Brain pericyte (primary cell): ENCODE measurements around the gene TGFBR3.
A peak's percentile ranks its signal among the peaks of the same experiment; 100 is the strongest.

Experiments used
- DNase-seq: peaks from one replicate; pipeline ENCODE4 v3.0.0-alpha.2; 2012; ENCODE audit warnings: low read depth, low spot score

TGFBR3 gene

GRCh38 chr1:91651243-91651642, 234.7 kb downstream of the TGFBR3 start:
- DNase-seq, result no peak

- peak; percentile 82 for DNase-seq
These were observed 235.2 kb downstream of the TGFBR3 start for GRCh38 chr1:91650764-91651163.

- DNase-seq, result no peak
These were observed 238.9 kb downstream of the TGFBR3 start for GRCh38 chr1:91647061-91647460.

- DNase-seq, result no peak
These were observed 240.9 kb downstream of the TGFBR3 start for GRCh38 chr1:91645031-91645430.

GRCh38 chr1:91643431-91643830, 242.5 kb downstream of the TGFBR3 start:
- DNase-seq, result no peak

- DNase-seq, result no peak
These were observed 244.9 kb downstream of the TGFBR3 start for GRCh38 chr1:91640877-91641526.

- DNase-seq, result no peak
These were observed 248.4 kb downstream of the TGFBR3 start for GRCh38 chr1:91637539-91637994.

GRCh38 chr1:91635763-91636162, 250.2 kb downstream of the TGFBR3 start:
- DNase-seq, result no peak

- DNase-seq, result no peak
These were observed 252.5 kb downstream of the TGFBR3 start for GRCh38 chr1:91633438-91633837.

GRCh38 chr1:91631718-91632330, 254.1 kb downstream of the TGFBR3 start:
- no peak for DNase-seq

GRCh38 chr1:91630803-91631202, 255.1 kb downstream of the TGFBR3 start:
- no peak for DNase-seq
